Brain microvascular endothelial cell (primary cell): ENCODE data around the gene PLA2G3.
"Not testable (repeated sequence)": the region's sequence is repeated elsewhere in the genome, so short reads cannot be mapped to it uniquely, and the experiment has no call there.

Experiments used
- DNase-seq: peaks from one replicate; pipeline ENCODE4 v3.0.0-alpha.2; 2020
- H3K27ac ChIP-seq: fragments of 250-450 bp; sonication (Bioruptor Pico); 2 replicates; pipeline ENCODE4 v1.5.1; 2020; ENCODE audit warnings: mild to moderate bottlenecking, moderate library complexity
- H3K27me3 ChIP-seq: fragments of 250-450 bp; sonication (Bioruptor Pico); replicated peaks from 2 replicates; pipeline ENCODE4 v1.5.1; 2020; ENCODE audit warnings: mild to moderate bottlenecking
- H3K36me3 ChIP-seq: fragments of 250-450 bp; sonication (Bioruptor Pico); replicated peaks from 2 replicates; pipeline ENCODE4 v1.5.1; 2020; ENCODE audit warnings: mild to moderate bottlenecking
- H3K4me3 ChIP-seq: 2 replicates; pipeline ENCODE4 v1.5.1; 2011; ENCODE audit warnings: low read depth, mild to moderate bottlenecking, control low read depth, low read length, moderate library complexity
- CTCF ChIP-seq: IDR thresholded peaks from 2 replicates; pipeline ENCODE4 v1.5.1; 2011; ENCODE audit warnings: low read depth, mild to moderate bottlenecking, moderate library complexity, low read length, control low read depth, inconsistent platforms; ENCODE audit errors: missing control alignments
- in situ Hi-C: cut with HindIII; loops from 2 replicates; pipeline ENCODE4 v1.10.0; 2017; ENCODE audit warnings: low sequenced_read_pairs, low pct_ligation_motif_present

The PLA2G3 gene

DNA sequence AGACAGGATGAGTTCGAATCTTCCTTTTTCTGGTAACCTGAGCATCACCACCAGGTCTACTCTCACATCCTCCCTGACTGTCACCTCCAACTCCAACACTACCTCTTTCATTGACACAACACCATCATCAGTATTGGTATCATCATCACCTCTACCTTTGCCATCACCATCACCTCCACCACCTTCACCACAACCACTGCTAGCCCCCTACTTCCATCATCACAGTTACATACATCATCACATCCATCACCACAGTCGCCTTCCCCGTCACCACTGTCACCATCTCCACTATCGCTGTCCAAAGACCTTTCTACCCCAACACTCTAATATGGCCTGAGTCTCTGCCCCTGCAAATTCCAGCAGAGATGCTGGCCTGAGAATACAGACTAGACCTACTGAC is 18.9 kb downstream of the PLA2G3 start:
- DNase-seq: no peak
- no peaks in the 10 kb centered on the region for H3K36me3 ChIP-seq
- TF ChIP-seq CTCF: no peak
- H3K27ac ChIP-seq: no peak overlapping the region
- H3K4me3 ChIP-seq: no peak overlapping the region
- H3K27me3 ChIP-seq: no peaks in the 10 kb centered on the region
- in situ Hi-C loops: no loop called here

GRCh38 chr22:31120642-31121041 is 19.7 kb downstream of the PLA2G3 start:
- no peak for DNase-seq
- no peaks in the 10 kb centered on the region for H3K27me3 ChIP-seq
- no peak for TF ChIP-seq CTCF
- no peak overlapping the region for H3K27ac ChIP-seq
- in situ Hi-C loops: no loop called here
- H3K36me3 ChIP-seq: no peaks in the 10 kb centered on the region
- no peak overlapping the region for H3K4me3 ChIP-seq

DNA sequence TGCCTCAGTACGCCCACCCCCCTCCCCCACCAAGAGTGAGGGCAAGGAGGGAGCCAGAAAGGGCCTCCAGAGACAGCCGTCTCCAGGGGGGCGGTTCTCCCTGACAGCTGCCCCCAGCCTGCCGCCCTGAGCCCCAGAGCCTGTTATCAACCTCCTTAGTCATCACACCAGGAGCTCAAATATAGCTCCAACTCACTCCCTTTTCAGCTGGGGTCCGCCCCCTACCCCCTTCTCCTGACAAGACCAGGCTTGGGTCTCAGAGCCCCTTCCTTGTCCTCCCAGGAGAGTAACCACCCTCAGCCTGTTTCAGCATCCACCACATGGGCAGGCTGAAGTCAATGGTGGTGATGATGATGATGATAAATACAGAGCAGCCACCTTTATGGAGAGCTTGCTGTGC is 20.1 kb downstream of the PLA2G3 start:
- TF ChIP-seq CTCF: no peak
- Histone ChIP-seq H3K27ac (no peak overlapping the region), H3K36me3 (no peaks in the 10 kb centered on the region), H3K4me3 (no peak overlapping the region), H3K27me3 (no peaks in the 10 kb centered on the region)
- DNase-seq: no peak
- in situ Hi-C loops: no loop called here

GRCh38 chr22:31119026-31119717 is 21.1 kb downstream of the PLA2G3 start:
- TF ChIP-seq CTCF: no peak
- H3K27me3 ChIP-seq: no peaks in the 10 kb centered on the region
- no peak for DNase-seq
- H3K27ac ChIP-seq: no peak overlapping the region
- no peak overlapping the region for H3K4me3 ChIP-seq
- in situ Hi-C loops: no loop called here
- H3K36me3 ChIP-seq: no peaks in the 10 kb centered on the region

DNA sequence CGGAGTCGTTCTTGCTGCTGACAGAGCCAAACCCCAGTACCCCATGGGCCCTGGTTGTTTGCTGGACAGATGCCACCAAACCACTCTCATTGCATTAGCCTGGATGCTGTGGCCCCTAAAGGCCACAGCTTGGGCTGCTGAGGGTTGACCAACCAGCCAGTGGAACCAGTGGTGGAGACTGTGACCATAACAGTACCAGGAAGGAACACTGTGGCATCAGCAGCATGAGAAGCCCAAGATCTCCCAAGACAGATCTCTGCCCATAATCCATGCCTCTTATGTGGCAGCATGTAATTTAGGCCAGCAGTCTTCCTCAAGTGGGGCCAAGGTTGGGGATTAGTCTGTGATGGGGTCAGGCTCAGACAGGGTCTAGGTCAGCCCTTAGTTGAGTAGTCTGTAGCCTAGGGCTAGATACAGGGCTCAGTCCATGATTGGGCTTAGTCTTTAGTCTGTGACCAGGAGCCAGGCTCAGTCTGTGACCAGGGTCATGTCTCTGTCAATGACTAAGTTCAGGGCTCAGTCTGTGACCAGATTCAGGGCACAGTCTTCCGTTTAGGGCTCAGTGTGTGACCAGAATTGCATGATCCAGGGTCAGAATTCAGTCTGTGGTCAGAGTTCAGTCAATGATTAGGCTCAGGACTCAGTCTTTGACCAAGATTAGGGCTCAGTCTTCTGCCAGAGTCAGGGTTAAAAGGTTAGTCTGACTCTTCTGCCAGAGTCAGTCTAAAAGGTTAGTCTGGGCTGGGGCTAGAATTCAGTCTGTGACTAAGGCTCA is 22.1 kb downstream of the PLA2G3 start:
- in situ Hi-C loops: no loop called here
- no peaks in the 10 kb centered on the region for H3K27me3 ChIP-seq

DNA sequence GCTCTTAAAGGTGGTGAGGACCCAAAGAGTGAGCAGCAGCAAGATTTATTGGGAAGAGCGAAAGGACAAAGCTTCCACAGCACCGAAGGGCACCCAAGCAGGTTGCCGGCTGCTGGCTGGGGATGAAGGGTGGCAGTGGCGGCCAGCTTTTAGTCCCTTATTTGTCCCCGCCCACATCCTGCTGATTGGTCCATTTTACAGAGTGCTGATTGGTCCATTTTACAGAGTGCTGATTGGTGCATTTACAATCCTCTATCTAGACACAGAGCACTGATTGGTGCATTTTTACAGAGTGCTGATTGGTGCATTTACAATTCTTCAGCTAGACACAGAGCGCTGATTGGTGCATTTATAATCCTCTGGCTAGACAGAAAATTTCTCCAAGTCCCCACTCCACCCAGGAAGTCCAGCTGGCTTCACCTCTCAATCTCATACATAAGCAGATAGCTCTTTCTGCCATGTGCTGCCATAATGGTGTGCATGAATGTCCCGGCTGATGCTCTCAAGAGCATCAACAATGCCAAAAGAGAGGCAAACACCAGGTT is 27.7 kb downstream of the PLA2G3 start:
- H3K36me3 ChIP-seq, H3K27ac ChIP-seq, H3K27me3 ChIP-seq, in situ Hi-C loops, DNase-seq, H3K4me3 ChIP-seq: not testable (repeated sequence)

More for the DNA sequence above, 22.1 kb downstream of the PLA2G3 start:
- Histone ChIP-seq H3K27ac (no peak overlapping the region), H3K4me3 (no peak overlapping the region), H3K36me3 (no peaks in the 10 kb centered on the region)
- no peak for TF ChIP-seq CTCF
- DNase-seq: no peak
